ENCODE results near the gene SCYGR7. TPM values are rescaled to one million over a fixed set of nuclear protein-coding genes. Genes with fewer than 3 reads are reported as not detected.
"Not testable (repeated sequence)": the region's sequence is repeated elsewhere in the genome, so short reads cannot be mapped to it uniquely, and the experiment has no call there.

The SCYGR7 gene
- total RNA-seq, 2 experiments from 2014 or later, result not detected

DNA sequence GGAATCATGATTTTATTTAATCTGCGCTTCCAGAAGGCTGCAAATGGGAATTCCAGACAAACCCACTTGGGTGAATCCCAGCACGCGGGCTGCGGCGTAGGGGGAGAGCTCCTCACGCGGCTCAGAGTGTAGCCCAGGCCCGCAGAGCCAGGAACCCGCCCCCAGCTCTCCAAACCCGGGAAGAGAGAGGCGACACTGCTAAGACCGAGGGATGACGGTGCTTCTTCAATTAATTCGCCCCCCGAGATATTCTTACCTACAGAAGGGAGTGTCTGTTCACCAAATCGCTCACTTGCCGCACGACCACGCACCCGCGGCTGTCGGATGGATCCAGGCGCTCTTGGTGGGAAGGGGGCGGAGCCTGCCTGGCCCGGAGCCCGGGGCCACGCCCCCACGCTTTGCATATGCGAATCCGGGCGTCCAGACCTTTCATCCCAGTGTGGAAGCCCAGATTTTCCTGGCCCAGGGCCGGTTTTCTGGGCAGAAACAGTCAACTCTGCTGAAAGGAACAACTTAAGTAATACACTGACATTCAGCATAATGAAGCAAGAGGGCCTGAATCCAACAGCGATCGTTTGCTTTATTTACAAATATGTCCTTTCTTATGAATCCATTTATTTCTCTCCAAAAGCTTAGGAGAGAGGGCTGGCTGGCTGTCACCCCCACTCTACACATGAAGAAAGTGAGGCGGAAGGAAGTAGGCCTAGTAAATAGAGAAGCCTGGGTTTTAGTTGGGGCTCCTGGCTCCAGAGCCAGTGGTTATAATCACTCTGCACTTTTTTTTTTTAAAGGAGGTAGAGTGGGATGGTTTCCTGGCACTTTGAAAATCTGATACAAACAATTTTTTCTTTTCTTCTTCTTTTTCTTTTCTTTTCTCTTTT, 10.2 kb upstream of the SCYGR7 start, which contains the start of gene SLC19A3:
TSS of gene SLC19A3 (minus strand) at position 342 of the 881 bp plus-strand sequence. CDS start 15,710 bp downstream, outside the sequence.
- Mint-ChIP-seq H3K4me1 (ENCODE audit: low read depth) (no peaks in the 10 kb centered on the region), H3K9me3 (no peaks in the 10 kb centered on the region), H3K27ac (no peak within 1 kb of the TSS), H3K36me3 (ENCODE audit: low read depth) (no peaks in the 10 kb centered on the region), H3K27me3 (peaks cover 46% of the 10 kb centered on the region), H3K4me3 (no peak within 1 kb of the TSS)
- Histone ChIP-seq H3K9me3 (ENCODE audit: control insufficient read depth in 1 of 2, insufficient read depth in 1 of 2, low read length in 2 of 2) (no peaks in the 10 kb centered on the region), H3K4me1 (ENCODE audit: insufficient read depth, low read length) (peaks cover 6% of the 10 kb centered on the region), H3K27ac (ENCODE audit: low read depth in 1 of 2, low read length in 2 of 2) (no peak within 1 kb of the TSS), H3K36me3 (ENCODE audit: insufficient read depth, low read length) (no peaks in the 10 kb centered on the region), H3K27me3 (ENCODE audit: control insufficient read depth in 1 of 2, insufficient read depth in 2 of 2, low read length in 2 of 2) (peaks cover 13 to 25% of the 10 kb centered on the region in 2 experiments), H3K4me3 (ENCODE audit: low read length) (no peak within 1 kb of the TSS)
- ChIA-PET POLR2A (interaction anchor here (0.6 kb wide), 1 partner anchor 23 kb away, joined by 3 read pairs; no protein-coding TSS in a partner anchor), CTCF (no interaction called here)
- ATAC-seq (ENCODE audit: poor library complexity) (no peak), DNase-seq (peak in 2 of 14 experiments; percentile 6 to 12)
- intact Hi-C loops (cut with DNase I, micrococcal nuclease), result no loop called here
- TF ChIP-seq, protein P1, sequence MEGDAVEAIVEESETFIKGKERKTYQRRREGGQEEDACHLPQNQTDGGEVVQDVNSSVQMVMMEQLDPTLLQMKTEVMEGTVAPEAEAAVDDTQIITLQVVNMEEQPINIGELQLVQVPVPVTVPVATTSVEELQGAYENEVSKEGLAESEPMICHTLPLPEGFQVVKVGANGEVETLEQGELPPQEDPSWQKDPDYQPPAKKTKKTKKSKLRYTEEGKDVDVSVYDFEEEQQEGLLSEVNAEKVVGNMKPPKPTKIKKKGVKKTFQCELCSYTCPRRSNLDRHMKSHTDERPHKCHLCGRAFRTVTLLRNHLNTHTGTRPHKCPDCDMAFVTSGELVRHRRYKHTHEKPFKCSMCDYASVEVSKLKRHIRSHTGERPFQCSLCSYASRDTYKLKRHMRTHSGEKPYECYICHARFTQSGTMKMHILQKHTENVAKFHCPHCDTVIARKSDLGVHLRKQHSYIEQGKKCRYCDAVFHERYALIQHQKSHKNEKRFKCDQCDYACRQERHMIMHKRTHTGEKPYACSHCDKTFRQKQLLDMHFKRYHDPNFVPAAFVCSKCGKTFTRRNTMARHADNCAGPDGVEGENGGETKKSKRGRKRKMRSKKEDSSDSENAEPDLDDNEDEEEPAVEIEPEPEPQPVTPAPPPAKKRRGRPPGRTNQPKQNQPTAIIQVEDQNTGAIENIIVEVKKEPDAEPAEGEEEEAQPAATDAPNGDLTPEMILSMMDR (IDR thresholded peaks at IDR 0.05), result no peak

DNA sequence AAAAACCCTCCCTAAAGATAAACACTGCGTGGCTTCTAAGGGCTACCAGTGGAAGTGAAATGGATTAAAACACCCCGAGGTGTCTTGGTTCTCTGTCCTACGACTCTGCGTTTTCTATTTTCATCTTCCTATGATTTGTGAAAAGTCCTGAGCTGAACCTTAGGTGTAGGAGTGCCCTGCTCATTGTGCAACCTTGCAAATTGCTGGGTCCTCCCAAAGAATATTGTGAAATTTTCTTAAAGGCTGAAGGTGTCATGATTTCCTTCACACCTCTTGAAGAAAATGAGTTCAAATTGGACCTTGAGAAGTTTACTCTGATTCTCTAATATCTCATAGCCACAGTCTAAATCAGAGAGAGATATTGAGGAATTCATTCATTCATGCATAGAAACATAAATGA, 8.5 kb upstream of the SCYGR7 start:
- Mint-ChIP-seq H3K9me3 (no peaks in the 10 kb centered on the region), H3K4me3 (no peak overlapping the region), H3K36me3 (ENCODE audit: low read depth) (no peaks in the 10 kb centered on the region), H3K27me3 (peaks cover 43% of the 10 kb centered on the region), H3K4me1 (ENCODE audit: low read depth) (no peaks in the 10 kb centered on the region), H3K27ac (no peak overlapping the region)
- DNase-seq (no peak), ATAC-seq (ENCODE audit: poor library complexity) (no peak)
- TF ChIP-seq, protein P1 (IDR thresholded peaks at IDR 0.05), result no peak
- no peaks in the 10 kb centered on the region for H3K9me3 ChIP-seq (ENCODE audit: control insufficient read depth in 1 of 2, insufficient read depth in 1 of 2, low read length in 2 of 2)
- ChIA-PET CTCF (no interaction called here), POLR2A (no interaction called here)
- no peaks in the 10 kb centered on the region for H3K36me3 ChIP-seq (ENCODE audit: insufficient read depth, low read length)
- peaks cover 6% of the 10 kb centered on the region for H3K4me1 ChIP-seq (ENCODE audit: insufficient read depth, low read length)
- no peak overlapping the region for H3K27ac ChIP-seq (ENCODE audit: low read depth in 1 of 2, low read length in 2 of 2)
- H3K27me3 ChIP-seq (ENCODE audit: control insufficient read depth in 1 of 2, insufficient read depth in 2 of 2, low read length in 2 of 2), result peaks cover 13 to 25% of the 10 kb centered on the region in 2 experiments
- no peak overlapping the region for H3K4me3 ChIP-seq (ENCODE audit: low read length)
- intact Hi-C loops (cut with DNase I, micrococcal nuclease), result no loop called here

DNA sequence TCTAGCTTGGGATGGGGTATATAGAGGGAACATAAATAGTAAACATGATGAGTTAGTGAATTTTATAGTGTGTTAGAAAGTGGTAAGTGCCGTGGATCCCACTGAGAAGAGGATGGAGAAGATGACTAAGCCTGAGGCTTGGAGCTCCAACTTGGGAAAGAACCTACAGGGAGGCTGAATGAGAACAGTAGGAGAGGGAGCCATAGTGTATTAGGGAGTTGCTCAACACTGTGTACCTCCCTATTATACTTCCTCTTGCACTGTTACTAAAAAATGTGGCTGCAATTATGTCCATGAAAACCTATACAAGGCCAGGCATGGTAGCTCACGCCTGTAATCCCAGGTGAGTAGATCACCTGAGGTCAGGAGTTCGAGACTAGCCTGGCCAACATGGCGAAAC, 7.5 kb upstream of the SCYGR7 start:
- intact Hi-C loops (cut with DNase I, micrococcal nuclease), result no loop called here
- no peak for ATAC-seq (ENCODE audit: poor library complexity)
- peaks cover 13 to 25% of the 10 kb centered on the region in 2 experiments for H3K27me3 ChIP-seq (ENCODE audit: control insufficient read depth in 1 of 2, insufficient read depth in 2 of 2, low read length in 2 of 2)
- no peak overlapping the region for H3K4me3 ChIP-seq (ENCODE audit: low read length)
- no peak overlapping the region for H3K27ac ChIP-seq (ENCODE audit: low read depth in 1 of 2, low read length in 2 of 2)
- no peaks in the 10 kb centered on the region for H3K4me1 Mint-ChIP-seq (ENCODE audit: low read depth)
- no peak overlapping the region for H3K27ac Mint-ChIP-seq
- TF ChIP-seq, protein P1 (IDR thresholded peaks at IDR 0.05), result no peak
- no peak for DNase-seq
- no peaks in the 10 kb centered on the region for H3K36me3 ChIP-seq (ENCODE audit: insufficient read depth, low read length)
- no peak overlapping the region for H3K4me3 Mint-ChIP-seq
- CTCF ChIA-PET, result no interaction called here
- POLR2A ChIA-PET, result no interaction called here
- H3K4me1 ChIP-seq (ENCODE audit: insufficient read depth, low read length), result peaks cover 6% of the 10 kb centered on the region
- no peaks in the 10 kb centered on the region for H3K9me3 Mint-ChIP-seq
- peaks cover 43% of the 10 kb centered on the region for H3K27me3 Mint-ChIP-seq
- H3K36me3 Mint-ChIP-seq (ENCODE audit: low read depth), result no peaks in the 10 kb centered on the region
- H3K9me3 ChIP-seq (ENCODE audit: control insufficient read depth in 1 of 2, insufficient read depth in 1 of 2, low read length in 2 of 2), result no peaks in the 10 kb centered on the region

DNA sequence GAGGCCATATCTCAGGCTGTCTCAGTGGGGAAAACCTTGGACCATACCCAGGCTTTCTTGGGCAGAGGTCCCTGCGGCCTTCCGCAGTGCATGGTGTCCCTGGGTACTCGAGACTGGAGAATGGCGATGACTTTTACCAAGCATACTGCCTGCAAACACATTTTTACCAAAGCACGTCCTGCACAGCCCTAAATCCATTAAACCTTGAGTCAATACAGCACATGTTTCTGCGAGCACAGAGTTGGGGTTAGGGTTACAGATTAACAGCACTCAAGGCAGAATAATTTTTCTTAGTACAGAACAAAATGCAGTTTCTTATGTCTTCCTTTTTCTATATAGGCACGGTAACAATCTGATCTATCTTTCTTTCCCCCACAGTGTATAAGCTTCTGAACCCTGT, 5.3 kb upstream of the SCYGR7 start:
- H3K27me3 Mint-ChIP-seq, result peaks cover 35% of the 10 kb centered on the region
- H3K36me3 ChIP-seq (ENCODE audit: insufficient read depth, low read length); H3K36me3 Mint-ChIP-seq (ENCODE audit: low read depth); H3K27ac ChIP-seq (ENCODE audit: low read depth in 1 of 2, low read length in 2 of 2); H3K4me3 Mint-ChIP-seq; H3K9me3 Mint-ChIP-seq; ATAC-seq (ENCODE audit: poor library complexity); H3K27ac Mint-ChIP-seq; intact Hi-C loops (cut with DNase I, micrococcal nuclease); DNase-seq; POLR2A ChIA-PET; H3K4me1 Mint-ChIP-seq (ENCODE audit: low read depth); CTCF ChIA-PET; H3K4me1 ChIP-seq (ENCODE audit: insufficient read depth, low read length); H3K4me3 ChIP-seq (ENCODE audit: low read length); H3K9me3 ChIP-seq (ENCODE audit: control insufficient read depth in 1 of 2, insufficient read depth in 1 of 2, low read length in 2 of 2): not testable (repeated sequence)
- peaks cover 6 to 17% of the 10 kb centered on the region in 2 experiments for H3K27me3 ChIP-seq (ENCODE audit: control insufficient read depth in 1 of 2, insufficient read depth in 2 of 2, low read length in 2 of 2)

All from CD4-positive, alpha-beta T cell (primary cell).